Fibroblast of lung (primary cell): Measurements from ENCODE around the gene TSPAN18. TPM values are rescaled to one million over a fixed set of nuclear protein-coding genes. Genes with fewer than 3 reads are reported as not detected.

Experiments
- DNase-seq, 2 donors: peaks; one replicate each; pipeline versions ENCODE4 v3.0.0 to v3.0.0-alpha.2; 2010; ENCODE audit warnings: low read depth in 2 of 2
- H2AFZ ChIP-seq: 2 replicates; pipeline ENCODE4 v1.5.1; 2012; ENCODE audit warnings: low read length, control low read depth, inconsistent platforms
- H3K27ac ChIP-seq: 2 replicates; pipeline ENCODE4 v1.5.1; 2011; ENCODE audit warnings: low read length, control low read depth; ENCODE audit not compliant: insufficient read depth
- H3K27me3 ChIP-seq: 2 replicates; pipeline ENCODE4 v1.5.1; 2011; ENCODE audit warnings: mild to moderate bottlenecking, low read length; ENCODE audit not compliant: control insufficient read depth, insufficient read depth
- H3K36me3 ChIP-seq: 2 replicates; pipeline ENCODE4 v1.5.1; 2011; ENCODE audit warnings: low read length; ENCODE audit not compliant: control insufficient read depth, insufficient read depth
- H3K4me1 ChIP-seq: 2 replicates; pipeline ENCODE4 v1.5.1; 2011; ENCODE audit warnings: low read length; ENCODE audit not compliant: control insufficient read depth, insufficient read depth; ENCODE audit errors: extremely low read depth
- H3K4me2 ChIP-seq: 2 replicates; pipeline ENCODE4 v1.5.1; 2011; ENCODE audit warnings: low read length, control low read depth; ENCODE audit not compliant: insufficient read depth; ENCODE audit errors: extremely low read depth
- H3K4me3 ChIP-seq, 4 experiments: fragments of 200-600 bp in 1 of 4; sonication (generic) in 1 of 4; replicated peaks in 1 of 4; 2 replicates each; pipeline ENCODE4 v1.5.1; 2011 to 2016; ENCODE audit warnings: low read length in 4 of 4, low read depth in 3 of 4, mild to moderate bottlenecking in 3 of 4, control low read depth in 2 of 4, inconsistent platforms in 1 of 4, mixed read lengths in 1 of 4; ENCODE audit not compliant: insufficient read depth in 1 of 4; ENCODE audit errors: control extremely low read depth in 1 of 4
- H3K79me2 ChIP-seq: 2 replicates; pipeline ENCODE4 v1.5.1; 2012; ENCODE audit warnings: mild to moderate bottlenecking, low read length, inconsistent platforms; ENCODE audit not compliant: control insufficient read depth, insufficient read depth
- H3K9ac ChIP-seq: 2 replicates; pipeline ENCODE4 v1.5.1; 2011; ENCODE audit warnings: mild to moderate bottlenecking, low read length, control low read depth; ENCODE audit not compliant: insufficient read depth
- H3K9me3 ChIP-seq: 2 replicates; pipeline ENCODE4 v1.5.1; 2012; ENCODE audit warnings: low read depth, low read length; ENCODE audit not compliant: control insufficient read depth, insufficient read depth
- H4K20me1 ChIP-seq: 2 replicates; pipeline ENCODE4 v1.5.1; 2011; ENCODE audit warnings: low read length; ENCODE audit not compliant: control insufficient read depth, insufficient read depth; ENCODE audit errors: extremely low read depth
- EZH2 ChIP-seq: IDR thresholded peaks from 2 replicates; pipeline ENCODE4 v1.5.1; 2012; ENCODE audit warnings: low read length, control low read depth, mild to moderate bottlenecking; ENCODE audit errors: missing control alignments
- polyA plus RNA-seq, 2 donors: library from polyadenylated mRNA; depleted of rRNA in 1 of 2; stranded (reverse) in 1 of 2; unstranded in 1 of 2; fragments of >200 nt; gene quantifications; 2 replicates each; pipeline ENCODE4 v1.2.1, GENCODE V29; 2011 to 2012; ENCODE audit warnings: missing spikeins in 1 of 2
- total RNA-seq: library from RNA; depleted of rRNA; stranded (reverse); fragments of >200 nt; gene quantifications from 2 replicates; pipeline ENCODE4 v1.2.1, GENCODE V29; 2014
- TF ChIP-seq, protein P1 (sequence below), 2 donors: IDR thresholded peaks in 1 of 2; conservative IDR thresholded peaks in 1 of 2; 1 replicate in 1 of 2; 2 replicates in 1 of 2; pipeline ENCODE4 v1.5.1; 2011 to 2012; ENCODE audit warnings: low read length in 2 of 2, control low read depth in 1 of 2, inconsistent platforms in 1 of 2, low read depth in 1 of 2, mild to moderate bottlenecking in 1 of 2

The TSPAN18 gene
- total and polyA plus RNA-seq, 2 donors (not counting 1 experiment from before 2014, with no cell fraction given) = 0.15 TPM; not detected in 1

DNA sequence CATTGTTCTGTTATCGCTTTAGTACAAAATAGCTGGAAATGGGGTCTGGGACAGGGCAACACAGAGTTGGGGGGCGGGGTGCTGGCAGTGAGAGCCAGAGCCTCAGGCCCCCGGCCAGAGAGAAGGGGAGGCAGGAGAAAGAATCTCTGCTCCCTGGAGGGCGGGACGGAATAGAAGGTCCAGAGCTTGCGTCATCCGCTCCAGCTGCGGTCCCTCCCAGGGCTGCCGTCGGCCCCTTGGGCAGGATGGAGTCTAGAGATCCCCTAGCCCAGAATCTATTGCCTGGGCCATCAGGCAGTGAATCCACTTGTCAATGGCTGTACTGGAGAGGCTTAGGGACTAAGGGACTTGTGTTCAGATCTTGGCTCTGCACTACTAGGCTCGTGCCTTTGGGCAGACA lies 218.9 kb downstream of the TSPAN18 start:
- Histone ChIP-seq H3K27ac (no peak overlapping the region), H4K20me1 (peaks cover 2% of the 10 kb centered on the region)

DNA sequence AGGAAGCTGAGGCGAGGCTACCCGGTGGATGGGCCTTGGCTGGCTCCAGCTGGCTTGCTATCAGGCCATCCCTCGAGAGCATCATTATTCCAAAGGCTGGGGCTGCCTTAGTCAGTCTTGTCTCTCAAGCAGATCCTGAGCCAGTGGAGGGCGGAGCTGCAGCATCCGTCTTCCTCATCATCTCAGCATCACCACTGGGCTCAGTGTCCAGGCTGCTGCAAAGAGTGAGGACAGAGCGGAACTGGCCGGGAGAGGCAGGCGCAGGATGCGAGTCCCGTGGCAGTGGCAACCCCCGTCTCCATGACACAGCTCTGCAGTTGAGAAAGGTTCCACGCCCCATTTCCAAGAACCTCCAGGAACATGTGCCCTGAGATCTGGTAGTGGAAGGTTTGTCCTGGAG lies 219.5 kb downstream of the TSPAN18 start:
- Histone ChIP-seq H3K9ac (no peak overlapping the region), H3K4me2 (no peak overlapping the region), H2AFZ (no peak overlapping the region), H3K27ac (no peak overlapping the region), H3K27me3 (no peaks in the 10 kb centered on the region), H3K79me2 (peaks cover 73% of the 10 kb centered on the region), H4K20me1 (peaks cover 2% of the 10 kb centered on the region), H3K36me3 (peaks cover 6% of the 10 kb centered on the region), H3K4me3 (no peak overlapping the region), H3K9me3 (no peaks in the 10 kb centered on the region), H3K4me1 (peaks cover 11% of the 10 kb centered on the region)
- no peak for TF ChIP-seq EZH2
- TF ChIP-seq, protein P1, sequence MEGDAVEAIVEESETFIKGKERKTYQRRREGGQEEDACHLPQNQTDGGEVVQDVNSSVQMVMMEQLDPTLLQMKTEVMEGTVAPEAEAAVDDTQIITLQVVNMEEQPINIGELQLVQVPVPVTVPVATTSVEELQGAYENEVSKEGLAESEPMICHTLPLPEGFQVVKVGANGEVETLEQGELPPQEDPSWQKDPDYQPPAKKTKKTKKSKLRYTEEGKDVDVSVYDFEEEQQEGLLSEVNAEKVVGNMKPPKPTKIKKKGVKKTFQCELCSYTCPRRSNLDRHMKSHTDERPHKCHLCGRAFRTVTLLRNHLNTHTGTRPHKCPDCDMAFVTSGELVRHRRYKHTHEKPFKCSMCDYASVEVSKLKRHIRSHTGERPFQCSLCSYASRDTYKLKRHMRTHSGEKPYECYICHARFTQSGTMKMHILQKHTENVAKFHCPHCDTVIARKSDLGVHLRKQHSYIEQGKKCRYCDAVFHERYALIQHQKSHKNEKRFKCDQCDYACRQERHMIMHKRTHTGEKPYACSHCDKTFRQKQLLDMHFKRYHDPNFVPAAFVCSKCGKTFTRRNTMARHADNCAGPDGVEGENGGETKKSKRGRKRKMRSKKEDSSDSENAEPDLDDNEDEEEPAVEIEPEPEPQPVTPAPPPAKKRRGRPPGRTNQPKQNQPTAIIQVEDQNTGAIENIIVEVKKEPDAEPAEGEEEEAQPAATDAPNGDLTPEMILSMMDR (conservative IDR thresholded peaks at IDR 0.05 in 1 of 2, IDR thresholded peaks at IDR 0.05 in 1 of 2; ENCODE audit: low read depth in 1 of 2, low read length in 2 of 2) = no peak
- no peak for DNase-seq

More for the DNA sequence above, 218.9 kb downstream of the TSPAN18 start:
- Histone ChIP-seq H3K9me3 (no peaks in the 10 kb centered on the region), H3K4me1 (peaks cover 16% of the 10 kb centered on the region), H3K4me2 (no peak overlapping the region), H3K9ac (no peak overlapping the region), H2AFZ (no peak overlapping the region), H3K4me3 (no peak overlapping the region), H3K79me2 (peaks cover 77% of the 10 kb centered on the region), H3K27me3 (no peaks in the 10 kb centered on the region), H3K36me3 (peaks cover 6% of the 10 kb centered on the region)
- DNase-seq = no peak
- TF ChIP-seq, protein P1 (conservative IDR thresholded peaks at IDR 0.05 in 1 of 2, IDR thresholded peaks at IDR 0.05 in 1 of 2; ENCODE audit: low read depth in 1 of 2, low read length in 2 of 2) = no peak
- TF ChIP-seq EZH2 = no peak

DNA sequence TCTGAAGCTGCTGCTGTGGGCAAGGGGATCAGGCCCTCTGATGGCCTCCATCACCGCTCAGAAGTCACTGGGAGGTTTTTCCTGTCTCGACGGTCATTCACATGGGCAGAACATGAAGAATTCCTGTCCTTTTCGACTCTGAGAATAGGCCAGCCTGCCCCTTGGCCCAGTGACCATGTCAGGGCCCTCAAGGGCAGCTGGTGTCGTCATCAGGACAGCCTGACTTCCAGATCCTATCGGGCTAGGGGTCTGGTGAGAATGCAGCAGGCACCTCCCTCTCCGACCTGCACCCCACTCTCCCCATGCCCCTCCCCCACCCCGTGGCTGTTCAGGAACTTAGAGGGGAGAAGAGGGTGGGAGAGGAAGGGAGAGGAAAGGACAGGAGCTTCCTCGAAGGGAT lies 220.4 kb downstream of the TSPAN18 start:
- TF ChIP-seq, protein P1 (conservative IDR thresholded peaks at IDR 0.05 in 1 of 2, IDR thresholded peaks at IDR 0.05 in 1 of 2; ENCODE audit: low read depth in 1 of 2, low read length in 2 of 2) = no peak
- Histone ChIP-seq H3K4me3 (no peak overlapping the region), H3K79me2 (peaks cover 69% of the 10 kb centered on the region), H3K9me3 (no peaks in the 10 kb centered on the region), H3K4me2 (no peak overlapping the region), H4K20me1 (peaks cover 2% of the 10 kb centered on the region), H2AFZ (no peak overlapping the region), H3K9ac (no peak overlapping the region), H3K27ac (no peak overlapping the region), H3K4me1 (peaks cover 11% of the 10 kb centered on the region), H3K36me3 (peaks cover 6% of the 10 kb centered on the region), H3K27me3 (no peaks in the 10 kb centered on the region)
- no peak for DNase-seq
